NB4 (cell line): ENCODE results near the gene HIGD2A.

Source experiments
- MYC ChIP-seq: IDR thresholded peaks from 2 replicates; pipeline ENCODE4 v1.6.1; 2011; ENCODE audit warnings: low read depth, low read length
- POLR2A ChIP-seq: IDR thresholded peaks from 2 replicates; pipeline ENCODE4 v1.6.1; 2011; ENCODE audit warnings: mild to moderate bottlenecking; ENCODE audit not compliant: insufficient read length; ENCODE audit errors: extremely low read depth
- TF ChIP-seq, protein P1 (sequence below): IDR thresholded peaks from one replicate; pipeline ENCODE4 v1.5.1; 2012; ENCODE audit warnings: low read depth, low read length

DNA sequence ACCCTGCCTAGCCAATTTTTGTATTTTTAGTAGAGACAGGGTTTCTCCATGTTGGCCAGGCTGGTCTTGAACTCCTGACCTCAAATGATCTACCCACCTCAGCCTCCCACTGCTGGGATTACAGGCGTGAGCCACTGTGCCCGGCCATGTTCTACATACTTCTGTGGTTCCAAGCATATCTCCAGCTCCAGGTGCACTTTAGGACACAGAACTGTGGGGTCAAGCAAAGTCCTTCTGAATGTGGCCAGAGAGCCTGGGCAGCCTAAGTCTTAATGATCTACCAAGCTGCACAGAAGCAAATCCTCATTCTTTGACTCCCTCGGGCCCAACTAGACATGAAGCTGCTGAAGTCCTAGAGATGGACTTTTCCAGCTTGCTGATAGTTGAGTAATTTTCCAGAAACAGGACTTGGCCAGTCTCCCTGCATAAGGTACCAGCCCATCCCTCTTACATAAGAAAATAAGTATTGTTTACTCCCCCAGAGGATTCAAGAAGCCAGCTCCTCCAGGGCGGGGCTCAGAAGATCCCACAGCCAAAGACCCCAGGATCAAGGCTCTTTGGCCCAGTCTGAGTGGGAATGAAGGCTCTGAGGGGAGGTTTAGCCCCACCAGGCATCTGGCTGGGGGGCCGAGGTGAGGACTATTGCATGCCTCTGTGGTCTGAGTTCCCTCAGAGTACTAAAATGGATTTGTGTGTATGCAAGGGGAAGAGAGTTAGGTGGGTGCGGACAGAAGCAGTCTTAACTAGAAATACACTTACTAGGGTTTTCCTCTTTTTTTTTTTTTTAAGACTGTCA, 19.1 kb downstream of the HIGD2A start:
- no peak for TF ChIP-seq POLR2A
- TF ChIP-seq MYC: no peak
- TF ChIP-seq, protein P1, sequence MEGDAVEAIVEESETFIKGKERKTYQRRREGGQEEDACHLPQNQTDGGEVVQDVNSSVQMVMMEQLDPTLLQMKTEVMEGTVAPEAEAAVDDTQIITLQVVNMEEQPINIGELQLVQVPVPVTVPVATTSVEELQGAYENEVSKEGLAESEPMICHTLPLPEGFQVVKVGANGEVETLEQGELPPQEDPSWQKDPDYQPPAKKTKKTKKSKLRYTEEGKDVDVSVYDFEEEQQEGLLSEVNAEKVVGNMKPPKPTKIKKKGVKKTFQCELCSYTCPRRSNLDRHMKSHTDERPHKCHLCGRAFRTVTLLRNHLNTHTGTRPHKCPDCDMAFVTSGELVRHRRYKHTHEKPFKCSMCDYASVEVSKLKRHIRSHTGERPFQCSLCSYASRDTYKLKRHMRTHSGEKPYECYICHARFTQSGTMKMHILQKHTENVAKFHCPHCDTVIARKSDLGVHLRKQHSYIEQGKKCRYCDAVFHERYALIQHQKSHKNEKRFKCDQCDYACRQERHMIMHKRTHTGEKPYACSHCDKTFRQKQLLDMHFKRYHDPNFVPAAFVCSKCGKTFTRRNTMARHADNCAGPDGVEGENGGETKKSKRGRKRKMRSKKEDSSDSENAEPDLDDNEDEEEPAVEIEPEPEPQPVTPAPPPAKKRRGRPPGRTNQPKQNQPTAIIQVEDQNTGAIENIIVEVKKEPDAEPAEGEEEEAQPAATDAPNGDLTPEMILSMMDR: no peak
